Left ventricle myocardium inferior (tissue), 1 donor: ENCODE measurements around the gene NAT9. TPM values are rescaled to one million over a fixed set of nuclear protein-coding genes. Genes with fewer than 3 reads are reported as not detected.

ENCODE experiments used
- DNase-seq: peaks from one replicate; pipeline ENCODE4 v3.0.0-alpha.2; 2020
- H3K27ac ChIP-seq: fragments of 200-600 bp; replicated peaks from 2 replicates; pipeline ENCODE4 v1.8.0; 2021
- H3K27me3 ChIP-seq: fragments of 200-600 bp; 2 replicates; pipeline ENCODE4 v1.8.0; 2021; ENCODE audit warnings: low read depth
- H3K36me3 ChIP-seq: fragments of 200-600 bp; 2 replicates; pipeline ENCODE4 v1.8.0; 2021
- H3K4me1 ChIP-seq: fragments of 200-600 bp; 2 replicates; pipeline ENCODE4 v1.8.0; 2021
- H3K4me3 ChIP-seq: fragments of 200-600 bp; 2 replicates; pipeline ENCODE4 v1.8.0; 2021; ENCODE audit warnings: mild to moderate bottlenecking, moderate library complexity
- H3K9me3 ChIP-seq: fragments of 200-600 bp; replicated peaks from 2 replicates; pipeline ENCODE4 v1.8.0; 2021
- CTCF ChIP-seq: fragments of 200-600 bp; IDR thresholded peaks from 2 replicates; pipeline ENCODE4 v1.8.0; 2021; ENCODE audit warnings: antibody characterized with exemption, mild to moderate bottlenecking, borderline replicate concordance
- intact Hi-C: fragments of 100-400 bp; cut with micrococcal nuclease; formaldehyde crosslinking; loops from one replicate; pipeline ENCODE4 v1.11.0; 2022
- total RNA-seq: library from RNA; stranded (reverse); fragmentation: NEBNext Ultra II Directional; extraction: Animal tissue kit (Norgen Biotek cat#: 25700); gene quantifications from one replicate; pipeline ENCODE4 v1.2.1, GENCODE V29; 2021
- donor health status: DM: no; HTN: yes; CAD: no; lungs with severe emphysema.

The NAT9 gene
- total RNA-seq, 1 donor from 2014 or later = 18.6 TPM

DNA sequence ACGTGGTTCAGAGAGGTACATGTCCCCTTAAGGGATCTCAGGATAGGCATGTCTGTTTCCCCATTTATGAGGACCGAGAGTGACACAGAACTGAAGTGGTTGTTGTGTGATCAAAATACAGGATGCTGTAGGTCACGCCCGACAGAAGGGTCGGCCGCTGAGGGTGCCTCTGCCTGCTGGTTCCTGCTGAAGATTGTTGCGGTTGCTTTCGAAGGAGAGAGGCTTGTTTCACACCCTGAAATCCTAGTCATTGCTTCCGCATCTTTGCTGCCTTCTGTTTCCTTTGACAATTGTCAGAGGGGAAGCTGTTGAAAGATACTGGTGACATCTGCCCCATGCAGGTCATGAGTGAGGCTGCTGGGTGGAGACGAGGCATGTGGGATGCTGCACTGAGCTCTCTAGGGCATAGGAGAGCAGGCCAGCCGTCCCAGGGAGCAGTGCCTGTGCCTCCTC is 3.8 kb upstream of the NAT9 start:
- peak overlapping the region; percentile 5 for H3K27ac ChIP-seq
- H3K36me3 ChIP-seq = peaks cover 14% of the 10 kb centered on the region
- H3K4me1 ChIP-seq = peaks cover 23% of the 10 kb centered on the region
- TF ChIP-seq CTCF = no peak
- intact Hi-C loops = no loop called here
- no peaks in the 10 kb centered on the region for H3K27me3 ChIP-seq
- DNase-seq = peak; percentile 45
- H3K9me3 ChIP-seq = no peaks in the 10 kb centered on the region
- no peak overlapping the region for H3K4me3 ChIP-seq

DNA sequence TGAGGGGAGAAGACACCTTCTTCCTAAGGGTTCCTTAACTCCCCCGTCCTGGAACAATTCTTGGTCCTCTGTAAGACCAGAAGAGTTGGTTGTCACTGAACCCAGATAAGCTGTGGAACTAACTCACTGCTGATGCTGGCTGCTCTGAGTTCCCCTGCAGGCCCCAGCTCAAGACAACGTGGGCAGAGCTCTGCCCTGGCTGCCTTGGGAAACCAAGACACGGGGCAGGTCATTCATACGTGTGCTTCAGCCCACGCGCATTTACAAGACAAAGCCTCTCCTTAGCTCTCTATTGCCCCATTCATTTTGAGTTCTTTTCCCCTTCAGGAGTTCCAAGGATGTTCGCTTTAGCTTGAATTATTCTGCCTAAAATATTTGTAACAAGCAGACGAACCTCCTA is 3.4 kb upstream of the NAT9 start:
- no peak overlapping the region for H3K27ac ChIP-seq
- peaks cover 28% of the 10 kb centered on the region for H3K4me1 ChIP-seq
- no peak for DNase-seq
- TF ChIP-seq CTCF = no peak
- no peaks in the 10 kb centered on the region for H3K27me3 ChIP-seq
- intact Hi-C loops = no loop called here
- no peak overlapping the region for H3K4me3 ChIP-seq
- peaks cover 14% of the 10 kb centered on the region for H3K36me3 ChIP-seq
- H3K9me3 ChIP-seq = no peaks in the 10 kb centered on the region

- Histone ChIP-seq H3K27ac (no peak overlapping the region), H3K9me3 (no peaks in the 10 kb centered on the region), H3K4me1 (peaks cover 33% of the 10 kb centered on the region), H3K4me3 (no peak overlapping the region), H3K27me3 (no peaks in the 10 kb centered on the region), H3K36me3 (peaks cover 14% of the 10 kb centered on the region)
- intact Hi-C loops = no loop called here
- no peak for DNase-seq
- TF ChIP-seq CTCF = no peak
These were observed 2.8 kb upstream of the NAT9 start for GRCh38 chr17:74778960-74779359.

DNA sequence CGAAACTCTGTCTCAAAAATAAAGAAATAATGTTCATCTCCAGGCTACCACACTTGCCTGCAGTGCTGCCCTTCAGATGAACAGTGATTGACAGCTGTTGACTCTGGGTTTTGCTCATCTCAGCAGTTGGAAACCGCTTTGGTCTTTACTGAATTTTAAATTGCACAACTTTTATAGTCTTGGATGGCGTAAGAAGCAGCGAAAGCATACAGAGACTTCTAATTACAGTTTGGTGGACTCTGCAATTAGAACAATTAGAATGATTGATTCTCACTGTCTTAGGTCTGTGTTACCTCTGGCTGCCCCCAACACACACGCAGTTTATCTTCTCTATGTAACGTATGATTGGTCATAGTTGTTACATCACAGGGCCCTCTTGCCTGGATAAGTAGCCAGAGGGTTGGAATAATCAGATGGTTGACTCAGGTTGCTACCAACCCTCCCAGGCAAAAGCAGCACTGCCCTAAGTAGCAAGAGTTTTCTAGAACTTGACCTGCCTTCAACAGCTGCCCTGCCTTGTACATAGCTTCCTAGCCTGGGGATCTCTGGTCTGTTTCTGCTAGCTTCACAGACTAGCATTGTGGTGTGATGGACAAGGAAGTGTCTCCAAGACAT is 1.9 kb upstream of the NAT9 start:
- no peak for DNase-seq
- H3K9me3 ChIP-seq = no peaks in the 10 kb centered on the region
- peaks cover 36% of the 10 kb centered on the region for H3K4me1 ChIP-seq
- intact Hi-C loops = loop anchor here (2.0 kb wide), 1 partner anchor 29 kb away; the partner anchor contains the start of gene NHERF1
- no peak overlapping the region for H3K4me3 ChIP-seq
- no peaks in the 10 kb centered on the region for H3K27me3 ChIP-seq
- no peak overlapping the region for H3K27ac ChIP-seq
- H3K36me3 ChIP-seq = peaks cover 20% of the 10 kb centered on the region
- TF ChIP-seq CTCF = no peak

GRCh38 chr17:74776990-74777389 is 845 bp upstream of the NAT9 start:
- DNase-seq = no peak
- Histone ChIP-seq H3K27ac (no peak overlapping the region), H3K27me3 (no peaks in the 10 kb centered on the region), H3K9me3 (no peaks in the 10 kb centered on the region), H3K4me3 (peak overlapping the region; percentile 84), H3K4me1 (peaks cover 36% of the 10 kb centered on the region), H3K36me3 (peaks cover 29% of the 10 kb centered on the region)
- TF ChIP-seq CTCF = no peak
- intact Hi-C loops = loop anchor here (2.0 kb wide), 1 partner anchor 28 kb away; the partner anchor contains the start of gene NHERF1
